GM12892 (cell line): ENCODE data around the gene MGLL.

ENCODE experiments used
- POLR2A ChIP-seq: IDR thresholded peaks from 2 replicates; pipeline ENCODE4 v1.6.1; 2011; ENCODE audit warnings: low read depth, low read length, control low read depth
- POLR2AphosphoS5 ChIP-seq: IDR thresholded peaks from 2 replicates; pipeline ENCODE4 v1.6.1; 2011; ENCODE audit warnings: low read depth, low read length, control low read depth

- TF ChIP-seq POLR2A (no peak), POLR2AphosphoS5 (no peak)
Observed at GRCh38 chr3:127707851-127708411, 114.4 kb downstream of the MGLL start.
